GM18511 (cell line): ENCODE results near the gene CHD6.

Source experiments
- ATAC-seq: cut with Tn5 transposase; IDR thresholded peaks from one replicate; pipeline ENCODE4 v1.9.1; 2021; ENCODE audit warnings: mild to moderate bottlenecking, moderate library complexity; ENCODE audit not compliant: unreplicated experiment

Gene CHD6

GRCh38 chr20:41508335-41508734 is 109.8 kb downstream of the CHD6 start:
- no peak for ATAC-seq

- no peak for ATAC-seq
Measured at GRCh38 chr20:41507851-41508250, 110.3 kb downstream of the CHD6 start.

GRCh38 chr20:41507436-41507835 is 110.7 kb downstream of the CHD6 start:
- no peak for ATAC-seq

- no peak for ATAC-seq
Measured at GRCh38 chr20:41506192-41506915, 111.8 kb downstream of the CHD6 start.

GRCh38 chr20:41505184-41505583 is 113.0 kb downstream of the CHD6 start:
- ATAC-seq: no peak

GRCh38 chr20:41501376-41501775 is 116.8 kb downstream of the CHD6 start:
- ATAC-seq: no peak

DNA sequence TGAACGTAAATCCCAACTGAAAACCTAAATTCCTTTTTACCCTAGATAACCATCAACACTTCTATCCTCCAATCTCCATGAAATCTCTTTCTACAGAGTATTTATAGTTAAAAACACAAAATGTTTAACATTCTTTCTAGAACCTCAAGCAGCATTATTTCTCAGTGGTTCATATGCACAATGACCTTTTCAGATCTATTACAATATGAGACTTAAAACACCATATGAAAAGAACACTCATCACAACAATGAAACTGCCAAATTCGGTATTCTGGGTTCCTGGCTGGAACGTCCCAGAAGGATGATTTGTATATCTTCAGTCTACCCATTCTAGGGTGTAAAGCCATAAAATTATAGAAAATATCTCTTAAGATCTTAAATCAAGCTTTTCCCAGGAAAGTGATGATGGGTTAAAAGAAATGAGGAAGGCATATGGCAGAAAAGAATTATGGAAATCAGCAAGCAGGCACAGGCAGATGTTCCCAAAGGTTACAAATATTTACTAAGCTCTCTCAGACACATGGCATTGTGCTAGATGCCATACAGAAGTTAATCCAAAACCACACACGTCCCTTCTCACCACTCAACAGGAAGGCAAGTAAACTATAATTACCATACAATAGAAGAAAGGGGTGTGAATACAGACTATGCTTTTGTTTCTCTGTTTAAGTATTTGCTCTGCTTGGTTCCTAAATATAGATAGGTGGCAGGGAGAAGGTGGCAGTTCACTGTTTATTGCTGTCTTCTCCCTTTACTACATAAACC is 118.0 kb downstream of the CHD6 start:
- ATAC-seq: no peak

GRCh38 chr20:41499064-41499463 is 119.1 kb downstream of the CHD6 start:
- ATAC-seq: no peak

DNA sequence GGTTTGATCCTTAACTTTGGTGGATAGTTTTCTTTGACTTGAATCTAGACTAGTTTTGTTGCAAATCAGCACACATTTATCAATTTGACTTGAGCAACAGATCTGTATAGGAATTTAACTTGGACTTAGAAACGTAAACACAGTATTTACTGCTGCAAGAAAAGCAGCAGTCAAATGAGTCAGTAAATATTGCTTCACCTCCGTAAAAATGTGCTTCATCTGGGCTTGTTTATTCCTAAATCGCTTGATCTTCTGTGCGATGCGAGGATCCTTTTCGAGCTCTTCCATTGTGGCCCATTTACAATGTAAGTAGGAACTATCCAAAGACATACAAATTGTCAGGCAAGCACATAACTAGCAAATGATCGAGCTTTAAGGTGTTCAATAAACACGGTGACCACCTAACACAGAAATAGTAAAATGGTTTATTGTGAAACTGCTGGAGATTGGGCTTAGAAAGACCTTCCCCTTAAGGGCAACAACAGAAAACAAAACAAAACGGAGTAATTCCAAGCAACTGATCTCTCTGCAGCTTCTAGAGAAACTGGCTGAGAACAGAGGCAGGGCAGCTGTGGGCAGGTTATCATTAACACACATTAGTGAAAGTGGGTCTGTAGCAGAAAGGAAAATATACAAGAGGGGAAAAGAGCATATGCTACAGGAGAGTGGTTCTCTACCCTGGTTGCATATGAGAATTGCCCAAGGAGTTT is 120.8 kb downstream of the CHD6 start:
- ATAC-seq: no peak

- no peak for ATAC-seq
Measured at GRCh38 chr20:41494451-41494850, 123.7 kb downstream of the CHD6 start.

DNA sequence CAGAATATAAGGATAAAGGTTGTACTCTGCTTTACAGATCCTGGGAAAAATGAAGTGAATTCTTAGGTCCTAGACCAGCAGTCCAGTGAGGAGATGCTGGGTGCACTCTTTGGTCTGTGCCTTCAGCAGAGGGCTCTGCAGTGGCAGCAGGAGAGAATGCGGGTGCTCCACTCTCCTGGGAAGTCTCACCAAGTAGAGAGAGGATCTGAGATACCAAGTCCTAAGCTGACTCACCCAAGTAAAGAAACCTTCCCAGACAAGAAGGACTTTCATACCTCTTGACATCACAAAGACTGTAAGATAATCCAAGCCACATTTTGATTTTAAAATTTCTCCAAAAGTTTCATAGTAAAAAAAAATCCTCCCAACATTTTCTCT is 134.6 kb downstream of the CHD6 start:
- ATAC-seq: no peak

DNA sequence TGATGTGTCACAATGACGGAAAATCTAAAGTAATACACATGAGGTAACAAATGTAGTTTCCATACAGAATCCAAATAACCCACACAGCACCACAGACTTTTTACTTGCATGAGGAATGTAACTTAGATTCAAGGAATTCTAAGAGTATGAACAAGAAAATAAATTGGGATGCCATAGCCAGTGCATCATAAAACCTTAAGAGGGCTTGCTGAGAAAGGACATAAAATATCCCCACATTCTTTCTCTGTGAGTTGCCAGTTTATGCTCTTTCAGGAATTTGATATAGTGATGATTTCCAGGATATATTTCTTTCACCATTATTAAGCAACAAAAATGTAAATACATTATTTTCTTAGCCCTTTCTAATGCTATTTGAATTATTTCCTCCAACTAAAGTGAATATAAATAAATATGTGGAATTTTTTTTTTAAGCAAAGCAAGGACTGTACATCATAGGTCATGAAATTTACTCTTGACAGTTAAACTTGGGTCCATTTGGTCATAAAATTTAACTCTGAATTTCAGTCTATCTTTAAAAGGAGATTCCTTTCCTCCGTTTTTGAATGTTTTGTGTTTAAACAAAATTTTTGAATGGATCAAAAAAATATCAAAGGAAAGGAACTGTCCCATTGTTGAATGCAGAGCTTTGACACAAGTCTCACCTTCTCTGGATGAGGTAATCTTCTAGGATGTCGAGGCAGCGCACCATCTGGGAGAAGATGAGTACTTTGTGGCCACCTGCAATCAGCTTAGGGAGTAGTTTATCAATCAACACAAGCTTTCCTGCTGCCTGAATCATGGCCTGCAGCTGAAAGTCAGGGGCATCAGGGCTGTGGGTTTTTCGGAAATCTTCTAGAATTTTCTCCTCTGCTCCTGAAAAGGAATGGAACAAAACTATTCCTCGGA is 135.3 kb downstream of the CHD6 start:
- no peak for ATAC-seq

GRCh38 chr20:41480054-41480770 is 138.0 kb downstream of the CHD6 start:
- ATAC-seq: no peak

DNA sequence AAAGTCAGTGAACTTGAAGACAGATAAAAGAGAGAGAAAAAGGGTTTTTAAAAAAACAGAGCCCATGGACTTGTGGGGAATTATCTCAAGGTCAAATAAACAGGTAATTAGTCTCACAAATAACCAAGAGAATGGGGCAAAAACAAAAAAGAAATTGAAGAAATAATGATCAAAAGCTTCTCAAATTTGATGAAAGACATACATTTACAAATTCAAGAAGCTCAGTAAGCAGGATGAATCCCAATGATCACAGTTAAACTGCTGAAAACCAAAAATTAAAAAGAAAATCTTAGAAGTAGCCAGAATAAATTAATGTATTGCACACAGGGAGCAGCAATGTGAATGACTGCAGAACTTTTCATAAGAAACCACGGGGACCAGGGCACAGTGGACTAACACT is 139.1 kb downstream of the CHD6 start:
- ATAC-seq: no peak

DNA sequence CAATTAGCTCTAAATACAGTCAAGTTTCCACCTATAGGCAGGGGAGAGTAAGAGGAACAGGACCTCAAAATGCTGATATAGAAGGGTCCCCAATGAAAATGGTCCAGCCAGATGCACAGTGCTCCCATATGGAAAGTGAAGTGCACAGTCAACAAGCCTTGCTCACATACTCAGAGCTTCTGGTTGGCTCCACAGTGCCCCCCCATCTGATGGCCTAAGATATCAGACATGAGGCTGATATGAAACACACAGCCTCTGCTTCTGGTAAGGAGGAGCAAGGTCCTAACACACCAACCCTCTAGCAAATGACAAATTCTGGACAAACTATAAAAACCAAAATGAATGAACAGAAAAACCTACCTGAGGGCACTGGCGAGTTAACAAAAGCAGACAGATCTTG is 140.2 kb downstream of the CHD6 start:
- ATAC-seq: no peak

- no peak for ATAC-seq
Measured at GRCh38 chr20:41476446-41476845, 141.7 kb downstream of the CHD6 start.

GRCh38 chr20:41476013-41476441 is 142.2 kb downstream of the CHD6 start:
- ATAC-seq: no peak

GRCh38 chr20:41475503-41475902 is 142.7 kb downstream of the CHD6 start:
- ATAC-seq: no peak

- no peak for ATAC-seq
Measured at GRCh38 chr20:41470362-41471095, 147.6 kb downstream of the CHD6 start.
